Mammary epithelial cell (primary cell): Measurements from ENCODE around the gene SPPL2B.

ENCODE experiments used
- CTCF ChIP-seq, 2 donors: IDR thresholded peaks in 1 of 2; conservative IDR thresholded peaks in 1 of 2; 2 replicates each; pipeline ENCODE4 v1.5.1; 2011 to 2012; ENCODE audit warnings: inconsistent platforms in 2 of 2, low read length in 2 of 2, mild to moderate bottlenecking in 2 of 2, control low read depth in 1 of 2, low read depth in 1 of 2; ENCODE audit not compliant: insufficient read depth in 1 of 2; ENCODE audit errors: extremely low read depth in 1 of 2
- EZH2 ChIP-seq: IDR thresholded peaks from 2 replicates; pipeline ENCODE4 v1.6.1; 2012; ENCODE audit warnings: low read length, inconsistent platforms, borderline replicate concordance

GRCh38 chr19:2312820-2313501 is 15.5 kb upstream of the SPPL2B start:
- TF ChIP-seq CTCF (conservative IDR thresholded peaks at IDR 0.05 in 1 of 2, IDR thresholded peaks at IDR 0.05 in 1 of 2; ENCODE audit: extremely low read depth in 1 of 2, insufficient read depth in 1 of 2, low read depth in 1 of 2, low read length in 2 of 2) (no peak), EZH2 (no peak)
